ENCODE results near the gene AHCTF1.
"Not testable (repeated sequence)": the region's sequence is repeated elsewhere in the genome, so short reads cannot be mapped to it uniquely, and the experiment has no call there.

The AHCTF1 gene

GRCh38 chr1:246878551-246878950, 53.2 kb downstream of the AHCTF1 start:
- H3K4me1 Mint-ChIP-seq = peaks cover 18% of the 10 kb centered on the region
- H3K27ac Mint-ChIP-seq = no peak overlapping the region
- H3K36me3 Mint-ChIP-seq = peaks cover 86% of the 10 kb centered on the region
- ATAC-seq (no peak), DNase-seq (ENCODE audit: low spot score in 2 of 2) (no peak)
- no peaks in the 10 kb centered on the region for H3K9me3 Mint-ChIP-seq
- no peak overlapping the region for H3K4me3 Mint-ChIP-seq

- Mint-ChIP-seq H3K9me3 (no peaks in the 10 kb centered on the region), H3K4me1 (peaks cover 18% of the 10 kb centered on the region), H3K4me3 (no peak overlapping the region), H3K27ac (no peak overlapping the region), H3K36me3 (peaks cover 95% of the 10 kb centered on the region)
- DNase-seq (ENCODE audit: low spot score in 2 of 2) (no peak), ATAC-seq (no peak)
These were observed 55.3 kb downstream of the AHCTF1 start for GRCh38 chr1:246876431-246876830.

- ATAC-seq = peak; percentile 99
- no peaks in the 10 kb centered on the region for H3K9me3 Mint-ChIP-seq
- H3K4me3 Mint-ChIP-seq = peak overlapping the region; percentile 21
- H3K27ac Mint-ChIP-seq = peak overlapping the region; percentile 55
- H3K36me3 Mint-ChIP-seq = peaks cover 98% of the 10 kb centered on the region
- peaks cover 18% of the 10 kb centered on the region for H3K4me1 Mint-ChIP-seq
- DNase-seq (ENCODE audit: low spot score in 2 of 2) = peak; percentile 2 to 50
These were observed 56.4 kb downstream of the AHCTF1 start for GRCh38 chr1:246875041-246876026.

- Mint-ChIP-seq H3K36me3 (peaks cover 92% of the 10 kb centered on the region), H3K4me1 (no peaks in the 10 kb centered on the region), H3K27ac (no peak overlapping the region), H3K9me3 (no peaks in the 10 kb centered on the region), H3K4me3 (no peak overlapping the region)
- ATAC-seq = no peak
- no peak for DNase-seq (ENCODE audit: low spot score in 2 of 2)
These were observed 65.8 kb downstream of the AHCTF1 start for GRCh38 chr1:246865921-246866320.

GRCh38 chr1:246863791-246864190, 68.0 kb downstream of the AHCTF1 start:
- not testable (repeated sequence) for H3K4me1 Mint-ChIP-seq; DNase-seq (ENCODE audit: low spot score in 2 of 2); H3K4me3 Mint-ChIP-seq; H3K27ac Mint-ChIP-seq; H3K9me3 Mint-ChIP-seq; ATAC-seq
- H3K36me3 Mint-ChIP-seq = peaks cover 92% of the 10 kb centered on the region

- H3K4me1 Mint-ChIP-seq = no peaks in the 10 kb centered on the region
- H3K4me3 Mint-ChIP-seq = no peak overlapping the region
- peaks cover 92% of the 10 kb centered on the region for H3K36me3 Mint-ChIP-seq
- DNase-seq (ENCODE audit: low spot score in 2 of 2) = no peak
- H3K9me3 Mint-ChIP-seq = no peaks in the 10 kb centered on the region
- no peak for ATAC-seq
- no peak overlapping the region for H3K27ac Mint-ChIP-seq
These were observed 71.3 kb downstream of the AHCTF1 start for GRCh38 chr1:246860401-246860800.

- H3K9me3 Mint-ChIP-seq = no peaks in the 10 kb centered on the region
- DNase-seq (ENCODE audit: low spot score in 2 of 2) = no peak
- no peak for ATAC-seq
- H3K27ac Mint-ChIP-seq = no peak overlapping the region
- H3K4me1 Mint-ChIP-seq = no peaks in the 10 kb centered on the region
- H3K36me3 Mint-ChIP-seq = peaks cover 100% of the 10 kb centered on the region
- no peak overlapping the region for H3K4me3 Mint-ChIP-seq
These were observed 75.4 kb downstream of the AHCTF1 start for GRCh38 chr1:246856371-246856770.

- DNase-seq (ENCODE audit: low spot score in 2 of 2); H3K4me3 Mint-ChIP-seq; H3K4me1 Mint-ChIP-seq; H3K27ac Mint-ChIP-seq; H3K9me3 Mint-ChIP-seq: not testable (repeated sequence)
- ATAC-seq = peak; percentile 43
- peaks cover 100% of the 10 kb centered on the region for H3K36me3 Mint-ChIP-seq
These were observed 81.1 kb downstream of the AHCTF1 start for GRCh38 chr1:246850640-246851039.

GRCh38 chr1:246843876-246844275, 87.9 kb downstream of the AHCTF1 start:
- H3K4me1 Mint-ChIP-seq = no peaks in the 10 kb centered on the region
- no peak overlapping the region for H3K27ac Mint-ChIP-seq
- H3K36me3 Mint-ChIP-seq = peaks cover 100% of the 10 kb centered on the region
- DNase-seq (ENCODE audit: low spot score in 2 of 2) = no peak
- H3K9me3 Mint-ChIP-seq = no peaks in the 10 kb centered on the region
- no peak overlapping the region for H3K4me3 Mint-ChIP-seq
- no peak for ATAC-seq

GRCh38 chr1:246840761-246841160, 91.0 kb downstream of the AHCTF1 start:
- peaks cover 71% of the 10 kb centered on the region for H3K36me3 Mint-ChIP-seq
- ATAC-seq; DNase-seq (ENCODE audit: low spot score in 2 of 2); H3K4me3 Mint-ChIP-seq; H3K9me3 Mint-ChIP-seq; H3K27ac Mint-ChIP-seq; H3K4me1 Mint-ChIP-seq: not testable (repeated sequence)

GRCh38 chr1:246838118-246838456, 93.7 kb downstream of the AHCTF1 start:
- ATAC-seq (no peak), DNase-seq (ENCODE audit: low spot score in 2 of 2) (no peak)
- H3K27ac Mint-ChIP-seq = no peak overlapping the region
- H3K4me3 Mint-ChIP-seq = no peak overlapping the region
- H3K36me3 Mint-ChIP-seq = peaks cover 44% of the 10 kb centered on the region
- no peaks in the 10 kb centered on the region for H3K4me1 Mint-ChIP-seq
- H3K9me3 Mint-ChIP-seq = no peaks in the 10 kb centered on the region

GRCh38 chr1:246837418-246838117, 94.2 kb downstream of the AHCTF1 start:
- no peak overlapping the region for H3K27ac Mint-ChIP-seq
- H3K36me3 Mint-ChIP-seq = peaks cover 39% of the 10 kb centered on the region
- no peaks in the 10 kb centered on the region for H3K4me1 Mint-ChIP-seq
- H3K9me3 Mint-ChIP-seq = no peaks in the 10 kb centered on the region
- no peak overlapping the region for H3K4me3 Mint-ChIP-seq
- ATAC-seq = peak; percentile 64
- no peak for DNase-seq (ENCODE audit: low spot score in 2 of 2)

GRCh38 chr1:246836209-246836966, 95.4 kb downstream of the AHCTF1 start:
- Mint-ChIP-seq H3K4me3 (no peak overlapping the region), H3K4me1 (no peaks in the 10 kb centered on the region), H3K9me3 (no peaks in the 10 kb centered on the region), H3K36me3 (peaks cover 27% of the 10 kb centered on the region), H3K27ac (no peak overlapping the region)
- DNase-seq (ENCODE audit: low spot score in 2 of 2) = no peak
- no peak for ATAC-seq

- ATAC-seq = no peak
- H3K27ac Mint-ChIP-seq = no peak overlapping the region
- no peak for DNase-seq (ENCODE audit: low spot score in 2 of 2)
These were observed 100.2 kb downstream of the AHCTF1 start for GRCh38 chr1:246831543-246831942.

GRCh38 chr1:246828818-246829217, 102.9 kb downstream of the AHCTF1 start:
- H3K27ac Mint-ChIP-seq = no peak overlapping the region
- DNase-seq (ENCODE audit: low spot score in 2 of 2) = no peak
- H3K36me3 Mint-ChIP-seq = no peaks in the 10 kb centered on the region
- H3K4me1 Mint-ChIP-seq = no peaks in the 10 kb centered on the region
- H3K9me3 Mint-ChIP-seq = peaks cover 6% of the 10 kb centered on the region
- no peak overlapping the region for H3K4me3 Mint-ChIP-seq
- no peak for ATAC-seq

More at GRCh38 chr1:246831543-246831942, 100.2 kb downstream of the AHCTF1 start:
- H3K36me3 Mint-ChIP-seq = no peaks in the 10 kb centered on the region
- H3K4me1 Mint-ChIP-seq = no peaks in the 10 kb centered on the region
- no peak overlapping the region for H3K4me3 Mint-ChIP-seq
- peaks cover 6% of the 10 kb centered on the region for H3K9me3 Mint-ChIP-seq
